Measurements from ENCODE around the gene SPSB3. TPM values are rescaled to one million over a fixed set of nuclear protein-coding genes. Genes with fewer than 3 reads are reported as not detected.

The SPSB3 gene
- total and polyA plus RNA-seq, 4 donors: 27.7 to 60.5 (median 37.8) TPM

DNA sequence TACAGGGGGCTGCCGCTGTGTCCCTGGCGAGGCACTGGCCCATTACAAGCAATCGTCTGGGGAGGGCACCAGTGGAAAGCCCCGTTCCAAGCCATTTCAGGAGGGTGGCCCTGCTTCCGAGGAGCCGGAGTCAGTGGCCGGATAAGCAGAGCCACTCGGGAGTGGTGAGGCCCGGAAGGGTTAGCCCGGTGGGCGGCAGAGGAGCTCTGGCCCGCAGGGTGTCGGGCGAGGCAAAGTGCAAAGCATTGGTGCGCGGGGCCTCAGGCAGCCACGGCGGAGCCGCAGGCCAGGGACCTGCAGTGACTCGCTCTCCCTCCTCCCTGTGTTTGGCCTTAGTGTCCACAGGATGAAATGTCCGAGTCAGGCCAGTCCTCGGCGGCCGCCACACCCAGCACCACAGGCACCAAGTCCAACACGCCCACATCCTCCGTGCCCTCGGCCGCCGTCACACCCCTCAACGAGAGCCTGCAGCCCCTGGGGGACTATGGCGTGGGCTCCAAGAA, 35.6 kb downstream of the SPSB3 start (continued):
- no peak for TF ChIP-seq REST (IDR thresholded peaks at IDR 0.05)
- TF ChIP-seq, protein P1, sequence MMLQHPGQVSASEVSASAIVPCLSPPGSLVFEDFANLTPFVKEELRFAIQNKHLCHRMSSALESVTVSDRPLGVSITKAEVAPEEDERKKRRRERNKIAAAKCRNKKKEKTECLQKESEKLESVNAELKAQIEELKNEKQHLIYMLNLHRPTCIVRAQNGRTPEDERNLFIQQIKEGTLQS (IDR thresholded peaks at IDR 0.05): no peak
- TF ChIP-seq TAF1 (conservative IDR thresholded peaks at IDR 0.05): no peak
- no peak for TF ChIP-seq NR2F2 (IDR thresholded peaks at IDR 0.05)
- TF ChIP-seq HNF4A (conservative IDR thresholded peaks at IDR 0.05): no peak

DNA sequence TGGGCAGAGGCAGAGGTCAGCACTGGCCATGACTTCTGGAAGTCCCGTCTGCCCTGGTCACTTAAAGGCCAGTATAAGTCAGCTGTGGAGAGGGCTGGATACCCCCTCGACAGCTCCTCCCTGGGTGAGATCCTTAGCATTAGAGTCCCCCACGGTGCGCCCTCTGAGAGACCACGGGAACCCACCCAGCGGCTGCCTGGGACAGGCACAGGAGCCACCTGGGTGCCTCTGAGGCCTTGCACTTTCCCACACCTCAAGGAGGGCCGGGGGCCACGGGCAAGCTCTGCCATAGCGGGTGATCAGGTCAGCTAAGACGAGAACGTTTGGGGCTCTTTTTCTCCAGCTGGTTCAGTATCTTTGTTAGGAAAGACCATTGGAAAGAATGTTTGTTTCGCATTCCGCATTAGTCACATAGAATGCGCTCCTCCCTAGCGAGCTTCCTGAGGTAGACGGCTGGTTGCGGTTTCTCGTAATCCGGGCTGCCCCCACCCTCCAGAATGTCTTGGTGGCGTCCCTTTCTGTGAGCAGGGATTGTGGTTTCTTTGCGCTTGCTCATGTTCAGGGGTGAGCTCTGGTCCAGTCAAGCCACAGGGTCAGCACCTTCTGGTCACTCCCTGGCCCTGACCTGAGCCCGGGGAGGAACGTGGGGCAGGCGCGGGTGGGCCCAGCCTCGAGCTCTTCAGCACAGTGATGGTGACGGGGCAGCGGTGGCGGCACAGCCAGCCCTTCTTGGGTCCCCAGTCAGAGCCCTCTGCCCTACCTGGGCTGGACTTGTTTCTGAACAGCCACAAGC, 36.3 kb downstream of the SPSB3 start:
- Histone ChIP-seq H3K27me3 (ENCODE audit: control insufficient read depth in 4 of 4, insufficient read depth in 4 of 4, low read length in 3 of 4) (no peaks in the 10 kb centered on the region), H3K4me1 (ENCODE audit: control insufficient read depth in 4 of 4, insufficient read depth in 4 of 4, low read length in 3 of 4) (no peaks in the 10 kb centered on the region), H3K27ac (ENCODE audit: low read depth in 1 of 2, low read length in 2 of 2) (no peak overlapping the region), H3K4me3 (ENCODE audit: low read depth in 1 of 3, low read length in 3 of 3) (no peak overlapping the region), H3K9ac (ENCODE audit: low read depth in 1 of 2, low read length in 2 of 2) (no peak overlapping the region), H3K9me3 (ENCODE audit: control insufficient read depth in 4 of 4, low read length in 3 of 4) (no peaks in the 10 kb centered on the region), H3K36me3 (ENCODE audit: control insufficient read depth in 4 of 4, insufficient read depth in 3 of 4, low read depth in 1 of 4, low read length in 3 of 4) (peaks cover 6 to 59% (median 25%) of the 10 kb centered on the region in 4 donors)
- DNase-seq (ENCODE audit: low spot score): no peak
- 96% methylated on average over 29 of the region's 29 CpGs for WGBS
- no peak for TF ChIP-seq HNF4A (conservative IDR thresholded peaks at IDR 0.05)
- TF ChIP-seq, protein P2, sequence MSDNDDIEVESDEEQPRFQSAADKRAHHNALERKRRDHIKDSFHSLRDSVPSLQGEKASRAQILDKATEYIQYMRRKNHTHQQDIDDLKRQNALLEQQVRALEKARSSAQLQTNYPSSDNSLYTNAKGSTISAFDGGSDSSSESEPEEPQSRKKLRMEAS (IDR thresholded peaks at IDR 0.05): no peak
- TF ChIP-seq REST (IDR thresholded peaks at IDR 0.05): no peak
- TF ChIP-seq RXRA (IDR thresholded peaks at IDR 0.05): no peak

DNA sequence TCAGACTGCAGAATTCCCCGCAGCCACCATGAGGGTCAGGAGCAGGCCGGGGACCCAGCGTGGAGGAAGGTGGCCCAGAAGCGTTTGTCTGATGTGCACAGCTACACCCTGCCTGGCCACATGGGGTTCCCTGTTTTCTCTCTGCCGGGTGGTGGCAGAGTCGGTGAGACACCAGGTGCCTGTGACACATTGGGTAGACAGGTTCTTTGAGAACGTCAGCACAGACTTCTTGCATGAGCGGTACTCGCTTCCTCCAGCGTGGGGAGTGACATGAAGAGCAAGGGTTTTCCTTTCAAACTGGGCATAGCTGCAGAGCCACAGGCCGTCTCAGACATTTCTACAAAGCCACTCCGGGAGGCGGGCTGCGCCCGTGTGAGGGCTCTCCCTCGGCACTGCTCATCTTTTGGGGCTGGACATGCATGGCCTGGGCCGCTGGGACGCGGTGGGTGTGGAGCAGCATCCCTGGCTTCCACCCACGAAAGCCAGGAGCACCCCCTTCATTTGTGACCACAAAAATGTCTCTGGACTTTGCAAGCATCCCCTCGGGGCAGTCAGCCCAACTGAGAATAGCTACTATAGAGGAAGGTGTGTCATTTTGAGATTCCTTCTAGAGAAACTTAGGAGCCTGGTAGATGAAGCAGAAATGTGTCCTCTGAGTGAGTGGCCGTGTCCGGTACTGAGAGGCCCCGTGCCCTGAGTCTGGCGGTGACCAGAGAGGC, 37.0 kb downstream of the SPSB3 start:
- DNase-seq (ENCODE audit: low spot score): no peak
- peaks cover 6 to 64% (median 24%) of the 10 kb centered on the region in 4 donors for H3K36me3 ChIP-seq (ENCODE audit: control insufficient read depth in 4 of 4, insufficient read depth in 3 of 4, low read depth in 1 of 4, low read length in 3 of 4)
- 95% methylated on average over 25 of the region's 25 CpGs for WGBS

More for the DNA sequence above, 37.0 kb downstream of the SPSB3 start:
- Histone ChIP-seq H3K4me3 (ENCODE audit: low read depth in 1 of 3, low read length in 3 of 3) (no peak overlapping the region), H3K9me3 (ENCODE audit: control insufficient read depth in 4 of 4, low read length in 3 of 4) (no peaks in the 10 kb centered on the region), H3K27ac (ENCODE audit: low read depth in 1 of 2, low read length in 2 of 2) (no peak overlapping the region), H3K27me3 (ENCODE audit: control insufficient read depth in 4 of 4, insufficient read depth in 4 of 4, low read length in 3 of 4) (no peaks in the 10 kb centered on the region), H3K4me1 (ENCODE audit: control insufficient read depth in 4 of 4, insufficient read depth in 4 of 4, low read length in 3 of 4) (no peaks in the 10 kb centered on the region), H3K9ac (ENCODE audit: low read depth in 1 of 2, low read length in 2 of 2) (no peak overlapping the region)
- TF ChIP-seq SP1 (IDR thresholded peaks at IDR 0.05) (no peak), RAD21 (IDR thresholded peaks at IDR 0.05) (no peak)
- TF ChIP-seq, protein P2 (IDR thresholded peaks at IDR 0.05): no peak

Measured in liver (tissue), 9 donors.